ENCODE results near the gene MYRIP.

- TF ChIP-seq RFX5 (IDR thresholded peaks at IDR 0.05; ENCODE audit: low read length) (no peak), CTCF (IDR thresholded peaks at IDR 0.05) (no peak), RAD21 (IDR thresholded peaks at IDR 0.05; ENCODE audit: low read length) (no peak), SIN3A (IDR thresholded peaks at IDR 0.05; ENCODE audit: borderline replicate concordance, low read depth, low read length) (no peak), POLR2AphosphoS5 (IDR thresholded peaks at IDR 0.05; ENCODE audit: low read depth, low read length) (no peak), PBX3 (IDR thresholded peaks at IDR 0.05) (no peak), MXI1 (IDR thresholded peaks at IDR 0.05; ENCODE audit: low read depth, low read length) (no peak), YY1 (IDR thresholded peaks at IDR 0.05; ENCODE audit: low read depth) (no peak), USF1 (IDR thresholded peaks at IDR 0.05; ENCODE audit: borderline replicate concordance, low read depth) (no peak), MEF2A (IDR thresholded peaks at IDR 0.05; ENCODE audit: borderline replicate concordance, low read depth) (no peak), SMC3 (IDR thresholded peaks at IDR 0.05; ENCODE audit: low read depth, low read length) (no peak), NFIC (IDR thresholded peaks at IDR 0.05; ENCODE audit: borderline replicate concordance) (no peak), TCF12 (IDR thresholded peaks at IDR 0.05) (no peak)
- TF ChIP-seq, protein P1, sequence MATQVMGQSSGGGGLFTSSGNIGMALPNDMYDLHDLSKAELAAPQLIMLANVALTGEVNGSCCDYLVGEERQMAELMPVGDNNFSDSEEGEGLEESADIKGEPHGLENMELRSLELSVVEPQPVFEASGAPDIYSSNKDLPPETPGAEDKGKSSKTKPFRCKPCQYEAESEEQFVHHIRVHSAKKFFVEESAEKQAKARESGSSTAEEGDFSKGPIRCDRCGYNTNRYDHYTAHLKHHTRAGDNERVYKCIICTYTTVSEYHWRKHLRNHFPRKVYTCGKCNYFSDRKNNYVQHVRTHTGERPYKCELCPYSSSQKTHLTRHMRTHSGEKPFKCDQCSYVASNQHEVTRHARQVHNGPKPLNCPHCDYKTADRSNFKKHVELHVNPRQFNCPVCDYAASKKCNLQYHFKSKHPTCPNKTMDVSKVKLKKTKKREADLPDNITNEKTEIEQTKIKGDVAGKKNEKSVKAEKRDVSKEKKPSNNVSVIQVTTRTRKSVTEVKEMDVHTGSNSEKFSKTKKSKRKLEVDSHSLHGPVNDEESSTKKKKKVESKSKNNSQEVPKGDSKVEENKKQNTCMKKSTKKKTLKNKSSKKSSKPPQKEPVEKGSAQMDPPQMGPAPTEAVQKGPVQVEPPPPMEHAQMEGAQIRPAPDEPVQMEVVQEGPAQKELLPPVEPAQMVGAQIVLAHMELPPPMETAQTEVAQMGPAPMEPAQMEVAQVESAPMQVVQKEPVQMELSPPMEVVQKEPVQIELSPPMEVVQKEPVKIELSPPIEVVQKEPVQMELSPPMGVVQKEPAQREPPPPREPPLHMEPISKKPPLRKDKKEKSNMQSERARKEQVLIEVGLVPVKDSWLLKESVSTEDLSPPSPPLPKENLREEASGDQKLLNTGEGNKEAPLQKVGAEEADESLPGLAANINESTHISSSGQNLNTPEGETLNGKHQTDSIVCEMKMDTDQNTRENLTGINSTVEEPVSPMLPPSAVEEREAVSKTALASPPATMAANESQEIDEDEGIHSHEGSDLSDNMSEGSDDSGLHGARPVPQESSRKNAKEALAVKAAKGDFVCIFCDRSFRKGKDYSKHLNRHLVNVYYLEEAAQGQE (IDR thresholded peaks at IDR 0.05; ENCODE audit: low read depth, low read length): no peak
Observed at GRCh38 chr3:40216471-40216870, 407.1 kb downstream of the MYRIP start.

All from SK-N-SH (cell line).